Mononuclear cell (primary cell): ENCODE measurements around the gene COPS2. TPM values are rescaled to one million over a fixed set of nuclear protein-coding genes. Genes with fewer than 3 reads are reported as not detected.
"Not testable (repeated sequence)": the region's sequence is repeated elsewhere in the genome, so short reads cannot be mapped to it uniquely, and the experiment has no call there.

Experiments used
- H3K27me3 ChIP-seq: 2 replicates; pipeline ENCODE4 v1.6.0; 2011; ENCODE audit warnings: low read length, control low read depth; ENCODE audit not compliant: insufficient read depth
- H3K4me1 ChIP-seq: 2 replicates; pipeline ENCODE4 v1.5.1; 2011; ENCODE audit warnings: mild to moderate bottlenecking, low read length, control low read depth; ENCODE audit not compliant: insufficient read depth
- H3K4me3 ChIP-seq: 2 replicates; pipeline ENCODE4 v1.5.1; 2011; ENCODE audit warnings: mild to moderate bottlenecking, low read length, moderate library complexity
- H3K9me3 ChIP-seq: 2 replicates; pipeline ENCODE4 v1.5.1; 2011; ENCODE audit warnings: low read depth, mild to moderate bottlenecking, control low read depth, low read length
- total RNA-seq: library from RNA; depleted of rRNA; stranded (reverse); fragments of >200 nt; gene quantifications from one replicate; pipeline ENCODE4 v1.2.3, GENCODE V29; 2012

COPS2 gene
- total RNA-seq: 167 TPM

- no peaks in the 10 kb centered on the region for H3K9me3 ChIP-seq
- peaks cover 17% of the 10 kb centered on the region for H3K4me1 ChIP-seq
- peak within 1 kb of the TSS; percentile 79 for H3K4me3 ChIP-seq
- H3K27me3 ChIP-seq: no peaks in the 10 kb centered on the region
Observed at GRCh38 chr15:49155110-49155833, at the start of gene COPS2. TSS of gene COPS2 (minus strand) at chr15:49155599. CDS start at chr15:49155578, 21 bp downstream.

GRCh38 chr15:49200347-49200746, 44.9 kb upstream of the COPS2 start:
- Histone ChIP-seq H3K4me1 (no peaks in the 10 kb centered on the region), H3K27me3 (no peaks in the 10 kb centered on the region), H3K9me3 (no peaks in the 10 kb centered on the region), H3K4me3 (no peak overlapping the region)

GRCh38 chr15:49199666-49200065, 44.3 kb upstream of the COPS2 start:
- Histone ChIP-seq H3K9me3 (no peaks in the 10 kb centered on the region), H3K27me3 (no peaks in the 10 kb centered on the region), H3K4me1 (no peaks in the 10 kb centered on the region), H3K4me3 (no peak overlapping the region)

GRCh38 chr15:49196856-49197255, 41.5 kb upstream of the COPS2 start:
- H3K4me1 ChIP-seq: no peaks in the 10 kb centered on the region
- no peaks in the 10 kb centered on the region for H3K9me3 ChIP-seq
- H3K4me3 ChIP-seq: no peak overlapping the region
- H3K27me3 ChIP-seq: no peaks in the 10 kb centered on the region

GRCh38 chr15:49191892-49192291, 36.5 kb upstream of the COPS2 start:
- H3K27me3 ChIP-seq: no peaks in the 10 kb centered on the region
- H3K9me3 ChIP-seq: no peaks in the 10 kb centered on the region
- H3K4me3 ChIP-seq: no peak overlapping the region
- no peaks in the 10 kb centered on the region for H3K4me1 ChIP-seq

GRCh38 chr15:49190586-49190985, 35.2 kb upstream of the COPS2 start:
- Histone ChIP-seq H3K9me3 (no peaks in the 10 kb centered on the region), H3K4me1 (no peaks in the 10 kb centered on the region)

GRCh38 chr15:49189631-49190030, 34.2 kb upstream of the COPS2 start:
- Histone ChIP-seq H3K4me3 (no peak overlapping the region), H3K9me3 (no peaks in the 10 kb centered on the region), H3K4me1 (no peaks in the 10 kb centered on the region), H3K27me3 (no peaks in the 10 kb centered on the region)

More at GRCh38 chr15:49190586-49190985, 35.2 kb upstream of the COPS2 start:
- no peak overlapping the region for H3K4me3 ChIP-seq
- no peaks in the 10 kb centered on the region for H3K27me3 ChIP-seq

GRCh38 chr15:49188933-49189332, 33.5 kb upstream of the COPS2 start:
- no peaks in the 10 kb centered on the region for H3K27me3 ChIP-seq
- H3K4me1 ChIP-seq: no peaks in the 10 kb centered on the region
- H3K9me3 ChIP-seq: no peaks in the 10 kb centered on the region
- H3K4me3 ChIP-seq: no peak overlapping the region

- Histone ChIP-seq H3K4me3 (no peak overlapping the region), H3K9me3 (no peaks in the 10 kb centered on the region), H3K4me1 (no peaks in the 10 kb centered on the region), H3K27me3 (no peaks in the 10 kb centered on the region)
Observed at GRCh38 chr15:49187549-49188245, 32.3 kb upstream of the COPS2 start.

GRCh38 chr15:49185473-49185872, 30.1 kb upstream of the COPS2 start:
- H3K4me3 ChIP-seq: no peak overlapping the region
- H3K9me3 ChIP-seq: no peaks in the 10 kb centered on the region
- H3K27me3 ChIP-seq: no peaks in the 10 kb centered on the region
- H3K4me1 ChIP-seq: no peaks in the 10 kb centered on the region

- not testable (repeated sequence) for H3K4me1 ChIP-seq, H3K27me3 ChIP-seq, H3K9me3 ChIP-seq, H3K4me3 ChIP-seq
Observed at GRCh38 chr15:49183741-49184140, 28.3 kb upstream of the COPS2 start.

- H3K27me3 ChIP-seq: no peaks in the 10 kb centered on the region
- no peak overlapping the region for H3K4me3 ChIP-seq
- H3K9me3 ChIP-seq: no peaks in the 10 kb centered on the region
- H3K4me1 ChIP-seq: no peaks in the 10 kb centered on the region
Observed at GRCh38 chr15:49182128-49182527, 26.7 kb upstream of the COPS2 start.

GRCh38 chr15:49179433-49180190, 24.2 kb upstream of the COPS2 start:
- Histone ChIP-seq H3K9me3 (no peaks in the 10 kb centered on the region), H3K27me3 (no peaks in the 10 kb centered on the region), H3K4me3 (no peak overlapping the region), H3K4me1 (peaks cover 7% of the 10 kb centered on the region)

GRCh38 chr15:49178497-49178896, 23.1 kb upstream of the COPS2 start:
- Histone ChIP-seq H3K4me1 (peaks cover 7% of the 10 kb centered on the region), H3K4me3 (no peak overlapping the region)

More at GRCh38 chr15:49178497-49178896, 23.1 kb upstream of the COPS2 start:
- Histone ChIP-seq H3K9me3 (no peaks in the 10 kb centered on the region), H3K27me3 (no peaks in the 10 kb centered on the region)
